PC-9 (cell line): ENCODE measurements around the gene AHRR. TPM values are rescaled to one million over a fixed set of nuclear protein-coding genes. Genes with fewer than 3 reads are reported as not detected.

Experiments used
- BruUV-seq: library from RNA; stranded (reverse); fragments of 400-500 nt; replicated peaks from 2 replicates; lab custom pipeline; 2021; lab: Mats Ljungman, UMichigan
- CTCF ChIA-PET: fragments of 300-600 bp; sonication (Branson Sonifier 250); formaldehyde crosslinking; loops from one replicate; lab custom pipeline; 2022; ENCODE audit warnings: antibody characterized with exemption; lab: Charles Lee
- POLR2A ChIA-PET: fragments of 300-600 bp; sonication (Branson Sonifier 250); formaldehyde crosslinking; loops from one replicate; lab custom pipeline; 2022; ENCODE audit warnings: antibody characterized with exemption; ENCODE audit not compliant: unreplicated experiment; lab: Charles Lee
- DNase-seq, 2 experiments: peaks; one replicate each; pipeline versions ENCODE4 v3.0.0 to v3.0.0-alpha.2; 2015 to 2022; ENCODE audit warnings: mixed read lengths in 1 of 2
- H2AFZ ChIP-seq: fragments of 200-600 bp; sonication (generic); 2 replicates; pipeline ENCODE4 v1.8.1; 2017; ENCODE audit warnings: antibody characterized with exemption
- H3F3A ChIP-seq: fragments of 200-600 bp; sonication (generic); 2 replicates; pipeline ENCODE4 v1.8.1; 2017; ENCODE audit warnings: antibody characterized with exemption, mild to moderate bottlenecking, low read depth; ENCODE audit not compliant: insufficient read depth
- H3K27ac ChIP-seq: fragments of 200-600 bp; sonication (generic); 2 replicates; pipeline ENCODE4 v1.6.1; 2016; ENCODE audit warnings: mixed run types
- H3K27me3 ChIP-seq: fragments of 200-600 bp; sonication (generic); 2 replicates; pipeline ENCODE4 v1.6.1; 2016; ENCODE audit warnings: low read depth, mixed run types; ENCODE audit not compliant: insufficient read depth
- H3K36me3 ChIP-seq: fragments of 200-600 bp; sonication (generic); 2 replicates; pipeline ENCODE4 v1.6.1; 2016; ENCODE audit warnings: low read depth, mixed run types
- H3K4me1 ChIP-seq: fragments of 200-600 bp; sonication (generic); replicated peaks from 2 replicates; pipeline ENCODE4 v1.6.1; 2016; ENCODE audit warnings: mixed run types; ENCODE audit not compliant: insufficient read depth
- H3K4me2 ChIP-seq: fragments of 200-600 bp; sonication (generic); 2 replicates; pipeline ENCODE4 v1.6.1; 2017; ENCODE audit warnings: mixed run types
- H3K4me3 ChIP-seq: fragments of 200-600 bp; sonication (generic); 2 replicates; pipeline ENCODE4 v1.6.1; 2016; ENCODE audit warnings: mixed run types
- H3K79me2 ChIP-seq: fragments of 200-600 bp; sonication (generic); 2 replicates; pipeline ENCODE4 v1.6.1; 2017; ENCODE audit warnings: low read depth, mixed run types
- H3K9me2 ChIP-seq: fragments of 200-600 bp; sonication (generic); 2 replicates; pipeline ENCODE4 v1.8.1; 2017; ENCODE audit warnings: mild to moderate bottlenecking; ENCODE audit not compliant: insufficient read depth
- H3K9me3 ChIP-seq: fragments of 200-600 bp; sonication (generic); 2 replicates; pipeline ENCODE4 v1.8.1; 2016; ENCODE audit warnings: low read depth; ENCODE audit not compliant: insufficient read depth
- H4K20me1 ChIP-seq: fragments of 200-600 bp; sonication (generic); 2 replicates; pipeline ENCODE4 v1.8.1; 2017; ENCODE audit not compliant: insufficient read depth
- EZH2 ChIP-seq: fragments of 200-600 bp; sonication (generic); IDR thresholded peaks from 2 replicates; pipeline ENCODE4 v1.8.0; 2017; ENCODE audit warnings: antibody characterized with exemption, low read depth
- intact Hi-C: fragments of 100-400 bp; cut with micrococcal nuclease; formaldehyde crosslinking; loops from one replicate; pipeline ENCODE4 v1.10.0; 2022; ENCODE audit not compliant: unreplicated experiment
- total RNA-seq: library from RNA; stranded (reverse); gene quantifications from 2 replicates; pipeline ENCODE4 v1.2.3, GENCODE V29; 2021
- TF ChIP-seq, protein P1 (sequence below): fragments of 200-600 bp; sonication (generic); conservative IDR thresholded peaks from 2 replicates; pipeline ENCODE4 v1.6.1; 2017; ENCODE audit warnings: mixed run types, antibody characterized with exemption, mild to moderate bottlenecking, moderate library complexity

AHRR gene
- total RNA-seq, 1 experiment from 2014 or later, result 7.2 TPM

DNA sequence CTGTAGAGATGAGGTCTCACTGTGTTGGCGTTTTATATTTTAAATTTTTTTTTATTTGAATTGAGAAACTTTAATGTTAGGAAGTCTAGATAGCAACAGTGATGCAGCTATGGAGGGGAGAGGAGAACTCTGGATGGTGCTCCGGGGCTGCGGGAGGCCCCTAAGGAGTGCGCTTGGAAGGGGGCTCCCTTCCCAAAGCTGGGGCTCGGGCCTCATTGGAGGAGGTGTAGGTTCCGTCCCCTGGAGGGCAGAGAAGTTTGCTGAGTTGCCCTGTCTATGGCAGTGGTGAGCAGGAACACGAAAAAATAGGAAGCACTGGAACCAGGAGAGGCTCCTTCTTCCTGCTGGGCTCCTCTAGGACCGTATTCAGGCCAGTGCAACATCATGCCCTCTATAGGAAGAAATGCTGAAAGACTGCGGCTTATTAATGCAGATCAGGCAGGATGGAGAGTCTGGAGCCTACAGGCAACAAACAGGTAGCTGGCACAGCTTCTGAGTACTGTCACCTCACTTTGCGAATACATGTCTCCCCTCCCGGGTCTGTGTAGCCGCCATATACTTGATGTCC is 16.1 kb downstream of the AHRR start:
- TF ChIP-seq, protein P1, sequence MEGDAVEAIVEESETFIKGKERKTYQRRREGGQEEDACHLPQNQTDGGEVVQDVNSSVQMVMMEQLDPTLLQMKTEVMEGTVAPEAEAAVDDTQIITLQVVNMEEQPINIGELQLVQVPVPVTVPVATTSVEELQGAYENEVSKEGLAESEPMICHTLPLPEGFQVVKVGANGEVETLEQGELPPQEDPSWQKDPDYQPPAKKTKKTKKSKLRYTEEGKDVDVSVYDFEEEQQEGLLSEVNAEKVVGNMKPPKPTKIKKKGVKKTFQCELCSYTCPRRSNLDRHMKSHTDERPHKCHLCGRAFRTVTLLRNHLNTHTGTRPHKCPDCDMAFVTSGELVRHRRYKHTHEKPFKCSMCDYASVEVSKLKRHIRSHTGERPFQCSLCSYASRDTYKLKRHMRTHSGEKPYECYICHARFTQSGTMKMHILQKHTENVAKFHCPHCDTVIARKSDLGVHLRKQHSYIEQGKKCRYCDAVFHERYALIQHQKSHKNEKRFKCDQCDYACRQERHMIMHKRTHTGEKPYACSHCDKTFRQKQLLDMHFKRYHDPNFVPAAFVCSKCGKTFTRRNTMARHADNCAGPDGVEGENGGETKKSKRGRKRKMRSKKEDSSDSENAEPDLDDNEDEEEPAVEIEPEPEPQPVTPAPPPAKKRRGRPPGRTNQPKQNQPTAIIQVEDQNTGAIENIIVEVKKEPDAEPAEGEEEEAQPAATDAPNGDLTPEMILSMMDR, result peak; percentile 61
- TF ChIP-seq EZH2, result no peak
- Histone ChIP-seq H3K36me3 (no peaks in the 10 kb centered on the region), H3K4me1 (no peaks in the 10 kb centered on the region), H3K9me2 (no peaks in the 10 kb centered on the region), H3K27me3 (no peaks in the 10 kb centered on the region), H3K4me3 (no peak overlapping the region), H2AFZ (no peak overlapping the region), H3K79me2 (no peaks in the 10 kb centered on the region), H3K27ac (no peak overlapping the region), H3K9me3 (no peaks in the 10 kb centered on the region), H3F3A (no peaks in the 10 kb centered on the region), H3K4me2 (no peak overlapping the region), H4K20me1 (peaks cover 6% of the 10 kb centered on the region; the same call in 1 of the 2 replicates)
- DNase-seq, result no peak
- ChIA-PET POLR2A (no interaction called here), CTCF (interaction anchor here (0.6 to 0.9 kb wide), 6 partner anchors 10 to 94 kb away, joined by 3 to 20 read pairs (median 4); partner anchors contain the start of gene AHRR)
- intact Hi-C loops, result no loop called here
- BruUV-seq, result no TSS peak

DNA sequence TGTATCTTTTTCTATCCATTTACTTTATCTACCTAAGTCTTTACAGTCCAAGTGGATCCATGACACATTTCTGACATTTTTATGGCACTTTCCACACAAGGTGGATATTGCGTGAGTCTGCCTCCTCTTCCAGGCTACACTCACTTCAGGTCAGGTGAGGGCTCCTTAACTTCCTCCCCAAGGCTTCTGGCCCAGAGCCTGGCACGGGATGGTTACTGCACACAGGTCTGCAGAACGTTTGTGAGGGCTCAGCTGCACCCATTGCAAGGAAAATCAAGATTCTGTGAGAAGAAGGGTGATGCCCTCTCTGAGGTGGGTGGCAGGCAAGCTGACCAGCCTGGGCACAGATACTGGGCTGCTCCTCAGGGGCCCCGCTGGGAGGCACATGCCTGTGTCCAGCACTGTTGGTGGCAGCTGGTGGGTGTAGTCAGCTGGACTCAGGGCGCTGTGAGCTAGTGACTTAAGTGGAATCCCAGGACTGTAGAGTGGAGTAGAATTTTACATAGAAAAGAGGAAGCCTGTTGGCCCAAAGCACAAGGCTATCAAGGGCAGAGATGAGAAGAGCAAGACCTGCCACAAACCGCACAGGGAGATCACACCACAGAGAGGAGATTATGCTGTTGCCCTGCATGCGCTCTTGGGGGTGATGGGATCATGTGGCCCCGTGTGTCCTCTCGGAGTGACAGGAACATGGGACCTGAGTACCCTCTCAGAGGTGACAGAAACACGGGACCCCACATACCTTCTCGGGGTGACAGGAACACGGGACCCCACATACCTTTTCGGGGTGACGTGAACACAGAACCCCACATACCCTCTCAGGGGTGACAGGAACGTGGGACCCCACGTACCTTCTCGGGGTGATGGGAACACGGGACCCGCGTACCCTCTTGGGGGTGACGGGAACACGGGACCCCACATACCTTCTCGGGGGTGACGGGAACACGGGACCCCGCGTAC is 21.3 kb downstream of the AHRR start:
- ChIA-PET CTCF (no interaction called here), POLR2A (no interaction called here)
- H3K27me3 ChIP-seq, result no peaks in the 10 kb centered on the region
- no peak overlapping the region for H3K4me3 ChIP-seq
- no peak overlapping the region for H3K27ac ChIP-seq
- H3K9me3 ChIP-seq, result no peaks in the 10 kb centered on the region
- H3K9me2 ChIP-seq, result no peaks in the 10 kb centered on the region
- no TSS peak for BruUV-seq
- no peak overlapping the region for H3K4me2 ChIP-seq
- no peaks in the 10 kb centered on the region for H3K79me2 ChIP-seq
- H3K36me3 ChIP-seq, result no peaks in the 10 kb centered on the region
- no peak for TF ChIP-seq EZH2
- TF ChIP-seq, protein P1, result no peak
- no peaks in the 10 kb centered on the region for H3F3A ChIP-seq
- no peaks in the 10 kb centered on the region for H3K4me1 ChIP-seq
- intact Hi-C loops, result no loop called here
- H4K20me1 ChIP-seq, result no peaks in the 10 kb centered on the region
- no peak for DNase-seq
- no peak overlapping the region for H2AFZ ChIP-seq

GRCh38 chr5:343461-344401 is 22.2 kb downstream of the AHRR start:
- BruUV-seq, result no TSS peak
- Histone ChIP-seq H3K9me2 (no peaks in the 10 kb centered on the region), H3K27me3 (no peaks in the 10 kb centered on the region), H3K27ac (no peak overlapping the region), H3K79me2 (no peaks in the 10 kb centered on the region), H3K4me1 (no peaks in the 10 kb centered on the region), H3K4me2 (no peak overlapping the region), H2AFZ (no peak overlapping the region), H3K4me3 (no peak overlapping the region), H4K20me1 (no peaks in the 10 kb centered on the region), H3F3A (no peaks in the 10 kb centered on the region), H3K36me3 (no peaks in the 10 kb centered on the region), H3K9me3 (no peaks in the 10 kb centered on the region)
- ChIA-PET CTCF (interaction anchor here (0.6 to 0.8 kb wide), 2 partner anchors 83 to 87 kb away, joined by 3 read pairs; no protein-coding TSS in a partner anchor), POLR2A (no interaction called here)
- intact Hi-C loops, result no loop called here
- DNase-seq, result peak in 1 of 2 experiments; percentile 69
- TF ChIP-seq, protein P1, result no peak
- no peak for TF ChIP-seq EZH2
